HG03565 (cell line): Measurements from ENCODE around the gene SNRNP25.

Experiments
- ATAC-seq: cut with Tn5 transposase; IDR thresholded peaks from one replicate; pipeline ENCODE4 v1.9.1; 2021; ENCODE audit warnings: mild to moderate bottlenecking, moderate library complexity; ENCODE audit not compliant: unreplicated experiment

SNRNP25 gene

DNA sequence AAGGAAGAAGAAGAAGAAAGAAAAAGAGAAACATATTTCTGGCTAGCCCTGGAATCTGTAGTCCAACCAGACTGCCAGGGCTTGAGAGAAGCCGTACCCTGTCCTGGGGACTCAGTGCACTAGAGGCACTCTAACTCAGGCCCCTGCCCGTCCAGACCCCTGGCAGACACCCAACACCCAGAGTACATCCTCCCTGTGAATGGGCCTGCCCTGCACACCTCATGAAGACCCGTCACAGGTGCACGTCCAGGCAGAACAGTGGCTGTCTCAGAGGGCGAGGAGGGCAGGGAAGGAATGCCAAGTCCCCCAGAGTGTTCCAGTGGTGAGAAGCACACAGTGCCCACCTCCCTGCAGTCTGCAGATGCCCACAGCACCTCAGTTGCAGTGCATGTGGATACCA, 47.4 kb downstream of the SNRNP25 start:
- ATAC-seq = no peak

GRCh38 chr16:101586-101985, 48.0 kb downstream of the SNRNP25 start:
- ATAC-seq = no peak

- no peak for ATAC-seq
These were observed 48.6 kb downstream of the SNRNP25 start for GRCh38 chr16:102060-102855.

DNA sequence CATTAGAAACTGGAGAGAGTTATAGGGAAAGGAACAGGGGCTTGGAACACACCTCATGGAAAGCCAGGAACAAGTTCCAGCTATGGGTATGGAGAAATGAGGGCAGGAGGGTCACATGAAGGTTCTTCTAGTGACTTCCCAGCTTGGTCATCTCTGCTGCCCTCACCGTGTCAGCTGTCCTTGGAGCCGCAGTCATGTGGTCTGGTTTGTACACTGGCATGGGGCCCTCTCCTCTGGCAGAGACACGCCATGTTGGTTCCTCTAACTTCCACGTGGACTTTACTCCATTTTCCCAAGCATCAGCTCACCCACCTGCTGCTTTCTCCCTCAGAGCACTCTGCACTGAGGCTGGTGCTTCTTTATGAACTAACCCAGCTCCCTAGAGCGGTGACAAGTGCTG, 50.7 kb downstream of the SNRNP25 start:
- no peak for ATAC-seq

GRCh38 chr16:104928-105327, 51.3 kb downstream of the SNRNP25 start:
- ATAC-seq = no peak

GRCh38 chr16:105521-105920, 51.9 kb downstream of the SNRNP25 start:
- no peak for ATAC-seq

GRCh38 chr16:106623-107324, 53.1 kb downstream of the SNRNP25 start:
- no peak for ATAC-seq
